ENCODE results near the gene ZNF316. TPM values are rescaled to one million over a fixed set of nuclear protein-coding genes. Genes with fewer than 3 reads are reported as not detected.

ZNF316 gene
- polyA plus RNA-seq, 3 donors: 0.66 to 41.1 (median 1.2) TPM

DNA sequence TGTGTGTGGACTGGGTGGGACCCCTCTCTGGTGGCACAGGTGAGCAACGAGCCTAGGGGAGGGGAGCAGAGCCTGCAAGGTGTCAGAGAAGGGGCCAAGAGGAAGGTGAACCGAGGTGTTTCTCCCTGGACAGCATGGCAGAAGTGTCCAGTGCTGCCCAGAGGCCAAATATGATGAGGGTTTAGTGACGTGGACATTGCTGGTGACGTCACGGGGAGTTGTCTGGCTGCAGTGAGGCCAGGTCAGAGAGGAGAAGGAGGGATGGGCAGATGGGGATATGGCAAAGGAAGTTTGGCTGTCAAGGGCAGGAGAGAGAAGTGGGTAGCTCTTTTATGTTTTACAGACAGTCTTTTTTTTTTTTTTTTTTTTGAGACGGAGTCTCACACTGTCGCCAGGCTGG lies 24.3 kb upstream of the ZNF316 start:
- no peak overlapping the region for H2AFZ ChIP-seq (ENCODE audit: insufficient read depth, low read depth, low read length, poor library complexity, severe bottlenecking)
- peaks cover 0 to 5% of the 10 kb centered on the region in 2 donors for H3K9me3 ChIP-seq (replicated peaks in 1 of 2; ENCODE audit: control insufficient read depth in 1 of 2, insufficient read depth in 1 of 2, low read length in 2 of 2)
- H3K27ac ChIP-seq (ENCODE audit: low read depth in 1 of 2, low read length in 2 of 2): no peak overlapping the region
- peaks cover 8 to 18% of the 10 kb centered on the region in 2 donors for H3K36me3 ChIP-seq (replicated peaks in 1 of 2; ENCODE audit: control insufficient read depth in 1 of 2, insufficient read depth in 2 of 2, low read length in 2 of 2)
- peaks cover 11 to 19% of the 10 kb centered on the region in 2 donors for H3K36me3 Mint-ChIP-seq
- no peak overlapping the region for H3K27ac Mint-ChIP-seq
- no peak overlapping the region for H3K9ac ChIP-seq (ENCODE audit: insufficient read depth, low read length, poor library complexity, severe bottlenecking)
- TF ChIP-seq, protein P1, sequence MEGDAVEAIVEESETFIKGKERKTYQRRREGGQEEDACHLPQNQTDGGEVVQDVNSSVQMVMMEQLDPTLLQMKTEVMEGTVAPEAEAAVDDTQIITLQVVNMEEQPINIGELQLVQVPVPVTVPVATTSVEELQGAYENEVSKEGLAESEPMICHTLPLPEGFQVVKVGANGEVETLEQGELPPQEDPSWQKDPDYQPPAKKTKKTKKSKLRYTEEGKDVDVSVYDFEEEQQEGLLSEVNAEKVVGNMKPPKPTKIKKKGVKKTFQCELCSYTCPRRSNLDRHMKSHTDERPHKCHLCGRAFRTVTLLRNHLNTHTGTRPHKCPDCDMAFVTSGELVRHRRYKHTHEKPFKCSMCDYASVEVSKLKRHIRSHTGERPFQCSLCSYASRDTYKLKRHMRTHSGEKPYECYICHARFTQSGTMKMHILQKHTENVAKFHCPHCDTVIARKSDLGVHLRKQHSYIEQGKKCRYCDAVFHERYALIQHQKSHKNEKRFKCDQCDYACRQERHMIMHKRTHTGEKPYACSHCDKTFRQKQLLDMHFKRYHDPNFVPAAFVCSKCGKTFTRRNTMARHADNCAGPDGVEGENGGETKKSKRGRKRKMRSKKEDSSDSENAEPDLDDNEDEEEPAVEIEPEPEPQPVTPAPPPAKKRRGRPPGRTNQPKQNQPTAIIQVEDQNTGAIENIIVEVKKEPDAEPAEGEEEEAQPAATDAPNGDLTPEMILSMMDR (IDR thresholded peaks at IDR 0.05): no peak
- intact Hi-C loops (cut with micrococcal nuclease): no loop called here
- H3K4me3 ChIP-seq (replicated peaks in 1 of 3; ENCODE audit: low read depth in 2 of 3, low read length in 3 of 3): no peak overlapping the region
- peak overlapping the region in 1 of 2 donors; percentile 65 for H3K4me3 Mint-ChIP-seq
- DNase-seq: no peak
- peaks cover 0 to 8% of the 10 kb centered on the region in 2 donors for H3K4me1 ChIP-seq (ENCODE audit: control insufficient read depth in 1 of 2, insufficient read depth in 2 of 2, low read length in 2 of 2)
- H3K9me3 Mint-ChIP-seq: peaks cover 0 to 16% (median 5%) of the 10 kb centered on the region in 7 donors
- peaks cover 8% of the 10 kb centered on the region for H3K4me1 Mint-ChIP-seq
- no peaks in the 10 kb centered on the region for H3K79me2 ChIP-seq (ENCODE audit: insufficient read depth, low read length)
- 83% methylated on average over 5 of the region's 7 CpGs for WGBS (ENCODE audit: insufficient coverage)
- H3K4me2 ChIP-seq (replicated peaks; ENCODE audit: extremely low read depth, low read length, poor library complexity, severe bottlenecking): no peak overlapping the region
- peaks cover 15 to 44% of the 10 kb centered on the region in 2 donors for H3K27me3 ChIP-seq (ENCODE audit: control insufficient read depth in 2 of 2, insufficient read depth in 2 of 2, low read length in 2 of 2)
- peaks cover 35 to 54% (median 50%) of the 10 kb centered on the region in 3 donors for H3K27me3 Mint-ChIP-seq (ENCODE audit: low read depth in 3 of 3)
- no peaks in the 10 kb centered on the region for H4K20me1 ChIP-seq (ENCODE audit: insufficient read depth, low read length)

DNA sequence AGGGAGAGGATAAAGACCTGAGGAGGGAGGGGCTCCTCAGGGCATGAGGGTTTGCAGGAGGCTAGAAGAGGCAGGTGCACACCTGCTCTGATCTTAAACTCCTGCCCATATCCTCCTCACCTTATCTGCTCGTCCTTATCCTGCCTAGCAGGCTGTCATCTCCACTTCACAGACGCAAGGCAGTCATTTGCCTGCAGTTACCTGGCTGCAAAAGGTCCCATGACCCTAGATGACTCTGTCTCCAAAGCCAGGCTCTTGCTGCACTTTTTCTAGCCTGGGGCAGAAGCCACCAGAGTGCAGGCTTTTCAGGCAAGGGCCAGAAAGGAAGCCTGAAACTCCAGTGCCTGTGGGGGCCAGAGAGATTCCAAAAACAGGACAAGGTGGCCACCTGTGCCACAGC lies 23.4 kb upstream of the ZNF316 start:
- intact Hi-C loops (cut with micrococcal nuclease): no loop called here
- Histone ChIP-seq H3K36me3 (replicated peaks in 1 of 2; ENCODE audit: control insufficient read depth in 1 of 2, insufficient read depth in 2 of 2, low read length in 2 of 2) (peaks cover 2 to 10% of the 10 kb centered on the region in 2 donors), H3K9ac (ENCODE audit: insufficient read depth, low read length, poor library complexity, severe bottlenecking) (no peak overlapping the region), H2AFZ (ENCODE audit: insufficient read depth, low read depth, low read length, poor library complexity, severe bottlenecking) (no peak overlapping the region), H3K27ac (ENCODE audit: low read depth in 1 of 2, low read length in 2 of 2) (no peak overlapping the region), H3K27me3 (ENCODE audit: control insufficient read depth in 2 of 2, insufficient read depth in 2 of 2, low read length in 2 of 2) (peaks cover 15 to 45% of the 10 kb centered on the region in 2 donors), H3K79me2 (ENCODE audit: insufficient read depth, low read length) (no peaks in the 10 kb centered on the region), H3K4me2 (replicated peaks; ENCODE audit: extremely low read depth, low read length, poor library complexity, severe bottlenecking) (no peak overlapping the region), H3K9me3 (replicated peaks in 1 of 2; ENCODE audit: control insufficient read depth in 1 of 2, insufficient read depth in 1 of 2, low read length in 2 of 2) (peaks cover 0 to 5% of the 10 kb centered on the region in 2 donors), H4K20me1 (ENCODE audit: insufficient read depth, low read length) (no peaks in the 10 kb centered on the region), H3K4me1 (ENCODE audit: control insufficient read depth in 1 of 2, insufficient read depth in 2 of 2, low read length in 2 of 2) (peaks cover 0 to 8% of the 10 kb centered on the region in 2 donors), H3K4me3 (replicated peaks in 1 of 3; ENCODE audit: low read depth in 2 of 3, low read length in 3 of 3) (no peak overlapping the region)
- WGBS (ENCODE audit: insufficient coverage): 70% methylated on average over 2 of the region's 2 CpGs
- TF ChIP-seq, protein P1 (IDR thresholded peaks at IDR 0.05): no peak
- Mint-ChIP-seq H3K36me3 (peaks cover 8 to 13% of the 10 kb centered on the region in 2 donors), H3K9me3 (peaks cover 0 to 18% (median 5%) of the 10 kb centered on the region in 7 donors), H3K27me3 (ENCODE audit: low read depth in 3 of 3) (peaks cover 42 to 61% (median 58%) of the 10 kb centered on the region in 3 donors), H3K4me3 (no peak overlapping the region), H3K27ac (no peak overlapping the region), H3K4me1 (peaks cover 8% of the 10 kb centered on the region)
- DNase-seq: no peak

Measured in CD14-positive monocyte (primary cell).